Activated CD4-positive, alpha-beta T cell treated with anti-CD3 and anti-CD28 coated beads, Interleukin-2, amount 10 ng/mL, durations not matched to agents 7 days and 5 days (primary cell): ENCODE results near the gene PTGER2. TPM values are rescaled to one million over a fixed set of nuclear protein-coding genes. Genes with fewer than 3 reads are reported as not detected.

Experiments used
- CTCF ChIA-PET: fragments of 350-600 bp; sonication (Branson Sonifier 250); formaldehyde crosslinking; loops from one replicate; lab custom pipeline; 2021; ENCODE audit warnings: antibody characterized with exemption; lab: Charles Lee
- POLR2A ChIA-PET: fragments of 350-600 bp; sonication (Branson Sonifier 250); formaldehyde crosslinking; loops from one replicate; lab custom pipeline; 2021; ENCODE audit warnings: antibody characterized with exemption; lab: Charles Lee
- DNase-seq: peaks from one replicate; pipeline ENCODE4 v3.0.0-alpha.2; 2020
- H3K27ac Mint-ChIP-seq: one replicate; pipeline ENCODE4 v1.8.0; 2021; ENCODE audit warnings: mild to moderate bottlenecking, moderate library complexity, mixed read lengths
- H3K27me3 Mint-ChIP-seq: one replicate; pipeline ENCODE4 v1.8.0; 2021; ENCODE audit warnings: mixed read lengths
- H3K36me3 Mint-ChIP-seq: one replicate; pipeline ENCODE4 v1.8.0; 2021; ENCODE audit warnings: low read depth, mixed read lengths
- H3K4me1 Mint-ChIP-seq: one replicate; pipeline ENCODE4 v1.8.0; 2021; ENCODE audit warnings: mixed read lengths
- H3K4me3 Mint-ChIP-seq: one replicate; pipeline ENCODE4 v1.8.0; 2021; ENCODE audit warnings: mild to moderate bottlenecking, moderate library complexity, mixed read lengths
- H3K9me3 Mint-ChIP-seq: one replicate; pipeline ENCODE4 v1.8.0; 2021; ENCODE audit warnings: mixed read lengths
- total RNA-seq, 2 experiments: library from RNA; stranded (reverse); gene quantifications; one replicate each; pipeline ENCODE4 v1.2.3, GENCODE V29; 2021

Gene PTGER2, protein sequence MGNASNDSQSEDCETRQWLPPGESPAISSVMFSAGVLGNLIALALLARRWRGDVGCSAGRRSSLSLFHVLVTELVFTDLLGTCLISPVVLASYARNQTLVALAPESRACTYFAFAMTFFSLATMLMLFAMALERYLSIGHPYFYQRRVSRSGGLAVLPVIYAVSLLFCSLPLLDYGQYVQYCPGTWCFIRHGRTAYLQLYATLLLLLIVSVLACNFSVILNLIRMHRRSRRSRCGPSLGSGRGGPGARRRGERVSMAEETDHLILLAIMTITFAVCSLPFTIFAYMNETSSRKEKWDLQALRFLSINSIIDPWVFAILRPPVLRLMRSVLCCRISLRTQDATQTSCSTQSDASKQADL
- total RNA-seq, result 10 to 100 TPM; 54.5 to 60.4 TPM

DNA sequence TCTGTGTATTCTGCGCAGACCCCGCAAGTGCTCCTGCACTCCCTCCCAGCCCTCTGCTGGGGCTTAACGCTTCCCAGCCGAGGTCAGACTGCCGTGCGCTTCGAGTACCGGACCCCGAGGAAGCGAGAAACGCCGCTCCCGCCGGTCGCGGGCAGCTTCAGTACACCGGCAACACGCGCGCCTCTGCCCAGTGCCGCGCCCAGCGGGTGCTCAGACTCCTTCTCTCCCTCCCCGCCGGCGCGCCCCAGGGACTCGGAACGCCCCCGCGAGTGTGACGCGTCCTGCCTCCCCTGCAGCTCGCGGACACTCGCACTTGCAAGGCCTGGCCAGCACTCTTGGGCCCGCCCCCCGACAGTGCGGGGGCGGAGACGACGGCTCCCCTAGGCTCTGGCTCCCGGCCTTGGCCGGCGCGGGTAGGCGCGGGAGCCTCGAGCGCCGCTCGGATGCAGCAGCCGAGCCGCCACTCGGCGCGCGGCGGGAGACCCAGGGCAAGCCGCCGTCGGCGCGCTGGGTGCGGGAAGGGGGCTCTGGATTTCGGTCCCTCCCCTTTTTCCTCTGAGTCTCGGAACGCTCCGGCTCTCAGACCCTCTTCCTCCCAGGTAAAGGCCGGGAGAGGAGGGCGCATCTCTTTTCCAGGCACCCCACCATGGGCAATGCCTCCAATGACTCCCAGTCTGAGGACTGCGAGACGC is at the start of gene PTGER2:
Gene PTGER2 (plus strand): TSS at position 410 of the 692 bp plus-strand sequence. CDS start 237 bp downstream, at position 647.
- H3K4me1 Mint-ChIP-seq, result peaks cover 73% of the 10 kb centered on the region
- peak within 1 kb of the TSS; percentile 92 for H3K27ac Mint-ChIP-seq
- peaks cover 86% of the 10 kb centered on the region for H3K36me3 Mint-ChIP-seq
- CTCF ChIA-PET, result interaction anchor here (0.6 to 1.7 kb wide), 5 partner anchors 9 to 166 kb away, joined by 3 to 5 read pairs (median 3); no protein-coding TSS in a partner anchor
- DNase-seq, result peak; percentile 83
- H3K27me3 Mint-ChIP-seq, result peaks cover 48% of the 10 kb centered on the region
- POLR2A ChIA-PET, result interaction anchor here (0.5 kb wide), 1 partner anchor 113 kb away, joined by 4 read pairs; no protein-coding TSS in a partner anchor
- peaks cover 4% of the 10 kb centered on the region for H3K9me3 Mint-ChIP-seq
- peak within 1 kb of the TSS; percentile 93 for H3K4me3 Mint-ChIP-seq

DNA sequence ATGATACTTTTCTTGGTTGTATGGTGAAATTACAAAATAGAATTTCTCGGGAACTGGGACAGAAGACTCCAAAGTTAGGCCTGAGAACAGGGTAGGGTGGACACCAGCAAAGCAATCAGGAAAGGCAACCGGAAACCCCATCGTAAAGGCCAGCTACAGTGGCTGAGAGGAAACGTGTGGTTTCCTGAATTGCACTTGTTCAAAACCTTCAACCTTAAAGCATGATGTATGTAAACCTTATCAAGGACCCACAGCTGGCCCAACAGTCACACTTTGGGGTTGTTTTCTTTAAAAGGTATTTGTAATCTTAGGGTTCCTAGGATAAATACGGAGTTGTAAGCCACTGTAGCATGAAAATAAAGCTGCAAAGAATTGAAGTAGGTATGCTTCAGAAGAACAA is 48.9 kb upstream of the PTGER2 start:
- H3K27me3 Mint-ChIP-seq, result peaks cover 51% of the 10 kb centered on the region
- peaks cover 44% of the 10 kb centered on the region for H3K4me1 Mint-ChIP-seq
- H3K36me3 Mint-ChIP-seq, result peaks cover 7% of the 10 kb centered on the region
- H3K27ac Mint-ChIP-seq, result no peak overlapping the region
- no peak for DNase-seq
- no peak overlapping the region for H3K4me3 Mint-ChIP-seq
- peaks cover 4% of the 10 kb centered on the region for H3K9me3 Mint-ChIP-seq
- POLR2A ChIA-PET, result no interaction called here
- CTCF ChIA-PET, result interaction anchor here (0.9 to 1.0 kb wide), 2 partner anchors 10 to 11 kb away, joined by 3 read pairs; no protein-coding TSS in a partner anchor

DNA sequence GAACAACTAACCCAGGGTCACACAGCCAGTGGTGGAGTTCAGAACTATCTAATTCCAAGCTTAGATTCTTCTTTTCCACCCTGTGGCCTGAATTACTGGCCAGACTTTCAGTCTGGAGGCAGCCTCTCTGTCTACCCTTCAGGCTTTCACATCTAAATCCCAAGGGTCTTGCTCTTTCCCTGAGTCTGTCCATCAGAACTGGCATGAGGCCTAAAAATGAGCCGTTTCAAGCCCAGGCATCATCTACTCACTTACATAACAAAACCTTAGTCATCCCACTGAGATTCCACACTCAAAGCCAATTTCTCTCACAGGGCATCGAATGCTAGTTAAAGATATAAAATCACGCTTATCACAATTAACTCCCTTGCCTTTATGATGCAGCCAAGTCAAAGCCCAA is 47.9 kb upstream of the PTGER2 start:
- H3K36me3 Mint-ChIP-seq, result peaks cover 7% of the 10 kb centered on the region
- no peak overlapping the region for H3K4me3 Mint-ChIP-seq
- peaks cover 50% of the 10 kb centered on the region for H3K27me3 Mint-ChIP-seq
- H3K27ac Mint-ChIP-seq, result no peak overlapping the region
- DNase-seq, result no peak
- POLR2A ChIA-PET, result no interaction called here
- H3K4me1 Mint-ChIP-seq, result peaks cover 44% of the 10 kb centered on the region
- H3K9me3 Mint-ChIP-seq, result no peaks in the 10 kb centered on the region
- CTCF ChIA-PET, result interaction anchor here (0.9 to 2.1 kb wide), 2 partner anchors 11 to 222 kb away, joined by 3 to 4 read pairs; no protein-coding TSS in a partner anchor

DNA sequence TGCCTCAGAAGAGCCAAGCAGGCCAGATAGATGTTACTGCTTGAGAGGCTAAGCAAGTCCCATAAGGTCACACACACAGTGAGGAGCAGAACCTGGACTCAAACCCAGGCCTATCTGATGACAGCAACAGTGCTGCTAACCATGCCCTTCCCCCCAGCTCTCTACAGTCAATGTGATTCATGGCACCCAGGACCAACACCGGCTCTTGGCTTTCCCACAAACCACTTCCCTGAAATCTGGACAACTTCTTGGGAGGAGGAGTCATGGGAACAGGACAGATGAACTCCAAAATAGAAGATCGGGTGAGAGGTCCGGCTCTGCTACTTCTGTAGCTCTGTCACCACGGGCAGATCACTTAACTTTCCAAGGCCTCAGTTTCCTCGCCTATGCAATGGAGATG is 47.3 kb upstream of the PTGER2 start:
- H3K27ac Mint-ChIP-seq, result no peak overlapping the region
- ChIA-PET POLR2A (no interaction called here), CTCF (interaction anchor here (0.9 to 2.1 kb wide), 2 partner anchors 10 to 223 kb away, joined by 3 to 4 read pairs; no protein-coding TSS in a partner anchor)
- H3K4me3 Mint-ChIP-seq, result no peak overlapping the region
- peaks cover 7% of the 10 kb centered on the region for H3K36me3 Mint-ChIP-seq
- peaks cover 44% of the 10 kb centered on the region for H3K4me1 Mint-ChIP-seq
- peaks cover 53% of the 10 kb centered on the region for H3K27me3 Mint-ChIP-seq
- no peaks in the 10 kb centered on the region for H3K9me3 Mint-ChIP-seq
- DNase-seq, result no peak

DNA sequence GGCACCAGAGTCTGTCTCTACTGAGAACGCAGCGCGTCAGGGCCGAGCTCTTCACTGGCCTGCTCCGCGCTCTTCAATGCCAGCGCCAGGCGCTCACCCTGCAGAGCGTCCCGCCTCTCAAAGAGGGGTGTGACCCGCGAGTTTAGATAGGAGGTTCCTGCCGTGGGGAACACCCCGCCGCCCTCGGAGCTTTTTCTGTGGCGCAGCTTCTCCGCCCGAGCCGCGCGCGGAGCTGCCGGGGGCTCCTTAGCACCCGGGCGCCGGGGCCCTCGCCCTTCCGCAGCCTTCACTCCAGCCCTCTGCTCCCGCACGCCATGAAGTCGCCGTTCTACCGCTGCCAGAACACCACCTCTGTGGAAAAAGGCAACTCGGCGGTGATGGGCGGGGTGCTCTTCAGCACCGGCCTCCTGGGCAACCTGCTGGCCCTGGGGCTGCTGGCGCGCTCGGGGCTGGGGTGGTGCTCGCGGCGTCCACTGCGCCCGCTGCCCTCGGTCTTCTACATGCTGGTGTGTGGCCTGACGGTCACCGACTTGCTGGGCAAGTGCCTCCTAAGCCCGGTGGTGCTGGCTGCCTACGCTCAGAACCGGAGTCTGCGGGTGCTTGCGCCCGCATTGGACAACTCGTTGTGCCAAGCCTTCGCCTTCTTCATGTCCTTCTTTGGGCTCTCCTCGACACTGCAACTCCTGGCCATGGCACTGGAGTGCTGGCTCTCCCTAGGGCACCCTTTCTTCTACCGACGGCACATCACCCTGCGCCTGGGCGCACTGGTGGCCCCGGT is 46.4 kb upstream of the PTGER2 start, which contains the start of gene PTGDR:
Gene PTGDR (plus strand): TSS at position 198 of the 778 bp plus-strand sequence. CDS start 117 bp downstream, at position 315.
- H3K4me3 Mint-ChIP-seq, result peak within 1 kb of the TSS; percentile 76
- peaks cover 7% of the 10 kb centered on the region for H3K36me3 Mint-ChIP-seq
- CTCF ChIA-PET, result interaction anchor here (2.1 kb wide), 1 partner anchor 9 kb away, joined by 4 read pairs; no protein-coding TSS in a partner anchor
- POLR2A ChIA-PET, result no interaction called here
- H3K27me3 Mint-ChIP-seq, result peaks cover 60% of the 10 kb centered on the region
- H3K27ac Mint-ChIP-seq, result no peak within 1 kb of the TSS
- H3K4me1 Mint-ChIP-seq, result peaks cover 46% of the 10 kb centered on the region
- DNase-seq, result peak; percentile 31
- H3K9me3 Mint-ChIP-seq, result no peaks in the 10 kb centered on the region

DNA sequence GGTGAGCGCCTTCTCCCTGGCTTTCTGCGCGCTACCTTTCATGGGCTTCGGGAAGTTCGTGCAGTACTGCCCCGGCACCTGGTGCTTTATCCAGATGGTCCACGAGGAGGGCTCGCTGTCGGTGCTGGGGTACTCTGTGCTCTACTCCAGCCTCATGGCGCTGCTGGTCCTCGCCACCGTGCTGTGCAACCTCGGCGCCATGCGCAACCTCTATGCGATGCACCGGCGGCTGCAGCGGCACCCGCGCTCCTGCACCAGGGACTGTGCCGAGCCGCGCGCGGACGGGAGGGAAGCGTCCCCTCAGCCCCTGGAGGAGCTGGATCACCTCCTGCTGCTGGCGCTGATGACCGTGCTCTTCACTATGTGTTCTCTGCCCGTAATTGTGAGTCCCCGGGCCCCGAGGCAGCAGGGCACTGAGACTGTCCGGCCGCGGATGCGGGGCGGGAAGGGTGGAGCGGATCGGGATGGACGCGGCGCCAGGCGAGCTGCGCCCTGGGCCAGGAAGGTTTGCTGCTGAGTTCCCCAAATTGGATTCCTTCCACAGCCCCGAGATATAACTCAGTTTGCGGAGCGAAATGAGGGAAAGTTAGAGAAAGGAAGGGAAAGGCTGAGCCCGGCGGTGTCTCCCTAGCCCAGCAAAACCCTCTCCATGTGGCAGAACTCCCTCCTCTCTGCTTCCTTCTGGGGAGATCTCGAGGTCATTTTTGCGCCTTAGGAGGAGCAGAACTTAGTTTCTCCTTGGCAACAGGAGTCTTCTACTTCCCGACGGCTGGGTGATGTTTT is 45.6 kb upstream of the PTGER2 start:
- DNase-seq, result no peak
- Mint-ChIP-seq H3K9me3 (no peaks in the 10 kb centered on the region), H3K4me3 (peak overlapping the region; percentile 76), H3K36me3 (peaks cover 7% of the 10 kb centered on the region), H3K27me3 (peaks cover 66% of the 10 kb centered on the region), H3K27ac (no peak overlapping the region), H3K4me1 (peaks cover 46% of the 10 kb centered on the region)
- CTCF ChIA-PET, result interaction anchor here (0.8 kb wide), 1 partner anchor 489 kb away, joined by 3 read pairs; no protein-coding TSS in a partner anchor
- POLR2A ChIA-PET, result no interaction called here

DNA sequence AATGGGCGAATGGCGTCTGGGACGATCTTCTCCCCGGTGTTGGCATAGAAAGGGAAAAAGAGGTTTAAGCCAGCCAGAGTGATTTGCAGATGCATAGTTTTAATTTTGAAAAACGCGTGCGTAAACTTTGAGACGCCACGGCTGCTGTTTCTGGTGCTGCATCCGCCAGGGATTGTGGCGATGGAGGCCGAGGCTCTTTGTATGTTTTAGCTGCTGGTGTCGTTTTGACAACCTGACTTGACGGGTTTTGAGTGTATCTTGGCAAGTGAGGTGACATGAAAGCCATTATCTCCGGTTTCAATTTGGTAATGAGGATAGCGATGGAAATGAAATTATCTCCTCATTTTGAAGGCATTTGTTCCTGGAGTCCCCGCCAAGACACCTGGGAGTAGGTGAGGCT is 45.0 kb upstream of the PTGER2 start:
- Mint-ChIP-seq H3K36me3 (peaks cover 7% of the 10 kb centered on the region), H3K9me3 (no peaks in the 10 kb centered on the region), H3K27ac (no peak overlapping the region), H3K27me3 (peaks cover 69% of the 10 kb centered on the region), H3K4me3 (peak overlapping the region; percentile 76), H3K4me1 (peaks cover 46% of the 10 kb centered on the region)
- ChIA-PET POLR2A (no interaction called here), CTCF (interaction anchor here (0.8 kb wide), 1 partner anchor 489 kb away, joined by 3 read pairs; no protein-coding TSS in a partner anchor)
- DNase-seq, result no peak

DNA sequence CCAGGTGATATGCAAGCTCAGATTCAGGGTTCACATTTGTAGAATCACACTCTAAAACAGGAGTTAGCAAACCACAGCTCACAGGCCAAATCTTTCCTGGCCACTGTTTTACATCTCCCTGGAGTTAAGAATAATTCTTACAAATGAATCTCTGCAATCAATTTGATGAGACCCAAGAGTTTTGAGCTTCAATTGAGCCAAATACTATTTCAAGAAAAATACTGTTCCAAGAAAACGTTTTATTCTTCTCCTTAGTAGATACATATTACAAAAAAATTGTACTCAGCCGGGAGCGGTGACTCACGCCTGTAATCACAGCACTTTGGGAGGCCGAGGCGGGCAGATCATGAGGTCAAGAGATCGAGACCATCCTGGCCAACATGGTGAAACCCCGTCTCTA is 44.1 kb upstream of the PTGER2 start:
- Mint-ChIP-seq H3K36me3 (peaks cover 7% of the 10 kb centered on the region), H3K27ac (no peak overlapping the region), H3K9me3 (no peaks in the 10 kb centered on the region), H3K4me3 (no peak overlapping the region), H3K4me1 (peaks cover 45% of the 10 kb centered on the region), H3K27me3 (peaks cover 76% of the 10 kb centered on the region)
- POLR2A ChIA-PET, result no interaction called here
- no peak for DNase-seq
- CTCF ChIA-PET, result no interaction called here

DNA sequence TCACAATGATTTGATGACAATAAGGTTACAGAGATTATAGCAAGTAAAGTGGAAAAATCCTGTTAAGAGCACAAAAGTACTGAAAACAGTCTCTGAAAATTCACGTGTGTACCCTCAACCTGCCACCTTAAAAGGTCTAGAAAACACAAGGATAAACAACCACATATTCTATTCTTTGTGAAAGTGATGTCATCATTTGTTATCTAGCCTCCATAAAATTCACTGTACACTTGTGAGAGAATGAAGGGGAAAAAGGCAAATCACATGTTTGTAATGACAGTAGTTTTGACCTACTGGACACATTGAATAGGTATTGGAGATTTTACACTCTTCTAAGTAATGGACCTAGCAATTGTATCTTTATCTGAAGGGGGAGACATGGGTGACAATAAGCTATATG is 42.6 kb upstream of the PTGER2 start:
- no peak overlapping the region for H3K4me3 Mint-ChIP-seq
- peaks cover 7% of the 10 kb centered on the region for H3K36me3 Mint-ChIP-seq
- CTCF ChIA-PET, result no interaction called here
- POLR2A ChIA-PET, result no interaction called here
- no peak overlapping the region for H3K27ac Mint-ChIP-seq
- peaks cover 80% of the 10 kb centered on the region for H3K27me3 Mint-ChIP-seq
- DNase-seq, result no peak
- H3K4me1 Mint-ChIP-seq, result peaks cover 29% of the 10 kb centered on the region
- no peaks in the 10 kb centered on the region for H3K9me3 Mint-ChIP-seq

DNA sequence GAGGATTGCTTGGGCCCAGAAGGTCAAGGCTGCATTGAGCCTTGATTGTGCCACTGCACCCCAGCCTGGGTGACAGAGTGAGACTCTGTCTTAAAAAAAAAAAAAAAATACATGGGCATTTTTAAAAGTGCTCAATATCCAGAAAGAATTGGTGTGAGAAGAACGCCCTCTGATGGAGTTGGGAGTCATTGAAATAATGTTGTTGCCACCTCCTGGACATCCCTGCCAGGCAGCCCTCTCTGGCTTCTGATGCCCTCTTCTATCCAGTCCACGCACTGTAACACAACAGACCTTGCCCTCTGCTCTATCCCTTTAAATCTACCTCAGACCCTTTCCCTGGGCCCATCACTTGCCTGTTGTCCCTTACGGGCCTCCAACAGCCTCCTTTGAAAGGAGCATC is 41.7 kb upstream of the PTGER2 start:
- Mint-ChIP-seq H3K36me3 (peaks cover 4% of the 10 kb centered on the region), H3K4me1 (peaks cover 21% of the 10 kb centered on the region), H3K27me3 (peaks cover 76% of the 10 kb centered on the region), H3K9me3 (no peaks in the 10 kb centered on the region), H3K27ac (no peak overlapping the region), H3K4me3 (no peak overlapping the region)
- ChIA-PET CTCF (interaction anchor here (1.0 to 1.2 kb wide), 2 partner anchors 13 to 28 kb away, joined by 3 read pairs; no protein-coding TSS in a partner anchor), POLR2A (no interaction called here)
- DNase-seq, result peak; percentile 43

DNA sequence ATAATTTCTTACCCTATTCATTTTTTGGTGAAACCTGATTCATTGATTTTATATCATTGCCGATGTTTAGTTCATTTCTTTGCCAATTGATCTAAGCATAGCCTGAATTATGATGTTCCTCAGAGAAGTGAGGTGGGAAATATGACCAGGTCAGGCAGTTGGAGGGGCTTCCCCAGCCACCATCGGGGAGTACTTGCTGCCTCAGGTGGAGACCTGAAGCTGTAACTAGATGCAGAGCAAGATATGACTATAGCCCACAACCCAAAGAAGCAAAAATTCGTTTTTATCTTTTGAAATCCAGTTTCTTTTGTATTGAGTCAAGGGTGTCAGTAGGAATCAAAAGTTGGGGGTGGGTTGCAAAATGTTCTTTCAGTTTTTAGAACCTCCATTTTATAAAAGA is 38.7 kb upstream of the PTGER2 start:
- ChIA-PET POLR2A (no interaction called here), CTCF (interaction anchor here (1.6 kb wide), 1 partner anchor 10 kb away, joined by 3 read pairs; no protein-coding TSS in a partner anchor)
- Mint-ChIP-seq H3K27me3 (peaks cover 59% of the 10 kb centered on the region), H3K4me1 (peaks cover 13% of the 10 kb centered on the region), H3K36me3 (peaks cover 3% of the 10 kb centered on the region), H3K9me3 (no peaks in the 10 kb centered on the region), H3K4me3 (no peak overlapping the region), H3K27ac (no peak overlapping the region)
- no peak for DNase-seq
